ENCODE data around the gene DPP6.

GRCh38 chr7:154753226-154753625 lies 701.0 kb downstream of the DPP6 start:
- no peak for TF ChIP-seq CTCF (IDR thresholded peaks at IDR 0.05)
- no peak for TF ChIP-seq POLR2A (IDR thresholded peaks at IDR 0.05; ENCODE audit: low read depth)
- TF ChIP-seq POLR2AphosphoS5 (IDR thresholded peaks at IDR 0.05), result no peak
- TF ChIP-seq EP300 (IDR thresholded peaks at IDR 0.05), result no peak
